Fibroblast of lung (primary cell): ENCODE measurements around the gene SALL1.

Experiments used
- EZH2 ChIP-seq: IDR thresholded peaks from 2 replicates; pipeline ENCODE4 v1.5.1; 2012; ENCODE audit warnings: low read length, control low read depth, mild to moderate bottlenecking; ENCODE audit errors: missing control alignments
- TF ChIP-seq, protein P1 (sequence below), 2 donors: IDR thresholded peaks in 1 of 2; conservative IDR thresholded peaks in 1 of 2; 1 replicate in 1 of 2; 2 replicates in 1 of 2; pipeline ENCODE4 v1.5.1; 2011 to 2012; ENCODE audit warnings: low read length in 2 of 2, control low read depth in 1 of 2, inconsistent platforms in 1 of 2, low read depth in 1 of 2, mild to moderate bottlenecking in 1 of 2

DNA sequence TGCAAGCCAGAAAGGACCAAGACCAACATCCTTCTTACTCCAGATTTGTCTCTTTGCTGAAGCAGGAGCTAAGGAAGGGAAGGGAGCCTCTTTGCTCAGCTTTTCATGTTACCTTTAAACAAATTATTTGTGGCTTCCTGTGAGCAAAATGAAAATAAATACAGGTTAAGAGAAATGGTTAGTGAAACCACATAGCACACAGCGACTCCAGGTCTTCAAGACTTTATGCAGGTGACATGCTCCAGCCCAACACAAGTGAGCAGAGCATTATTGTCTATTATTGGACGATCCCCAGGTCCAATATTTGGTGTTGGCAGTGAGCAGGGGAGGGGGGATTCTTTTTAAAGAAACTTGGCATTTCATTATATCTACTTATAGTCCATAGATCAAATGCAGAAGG, 53.3 kb downstream of the SALL1 start:
- TF ChIP-seq, protein P1, sequence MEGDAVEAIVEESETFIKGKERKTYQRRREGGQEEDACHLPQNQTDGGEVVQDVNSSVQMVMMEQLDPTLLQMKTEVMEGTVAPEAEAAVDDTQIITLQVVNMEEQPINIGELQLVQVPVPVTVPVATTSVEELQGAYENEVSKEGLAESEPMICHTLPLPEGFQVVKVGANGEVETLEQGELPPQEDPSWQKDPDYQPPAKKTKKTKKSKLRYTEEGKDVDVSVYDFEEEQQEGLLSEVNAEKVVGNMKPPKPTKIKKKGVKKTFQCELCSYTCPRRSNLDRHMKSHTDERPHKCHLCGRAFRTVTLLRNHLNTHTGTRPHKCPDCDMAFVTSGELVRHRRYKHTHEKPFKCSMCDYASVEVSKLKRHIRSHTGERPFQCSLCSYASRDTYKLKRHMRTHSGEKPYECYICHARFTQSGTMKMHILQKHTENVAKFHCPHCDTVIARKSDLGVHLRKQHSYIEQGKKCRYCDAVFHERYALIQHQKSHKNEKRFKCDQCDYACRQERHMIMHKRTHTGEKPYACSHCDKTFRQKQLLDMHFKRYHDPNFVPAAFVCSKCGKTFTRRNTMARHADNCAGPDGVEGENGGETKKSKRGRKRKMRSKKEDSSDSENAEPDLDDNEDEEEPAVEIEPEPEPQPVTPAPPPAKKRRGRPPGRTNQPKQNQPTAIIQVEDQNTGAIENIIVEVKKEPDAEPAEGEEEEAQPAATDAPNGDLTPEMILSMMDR (conservative IDR thresholded peaks at IDR 0.05 in 1 of 2, IDR thresholded peaks at IDR 0.05 in 1 of 2; ENCODE audit: low read depth in 1 of 2, low read length in 2 of 2): no peak
- no peak for TF ChIP-seq EZH2
